Measurements from ENCODE around the gene PTGES3L. TPM values are rescaled to one million over a fixed set of nuclear protein-coding genes. Genes with fewer than 3 reads are reported as not detected.
"Not testable (repeated sequence)": the region's sequence is repeated elsewhere in the genome, so short reads cannot be mapped to it uniquely, and the experiment has no call there.

PTGES3L gene
- total and polyA plus RNA-seq, 2 of the 13 experiments (the other 11 are each of a cell fraction or from before 2014, with no cell fraction given), result 1.2 to 2.9 TPM

- CTCF ChIA-PET (ENCODE audit: low intra/inter-chr PET ratio, low total read pairs), result not testable (repeated sequence)
These were observed 56.4 kb downstream of the PTGES3L start for GRCh38 chr17:42923472-42923871.

More at GRCh38 chr17:42923472-42923871, 56.4 kb downstream of the PTGES3L start:
- H4K20me1 ChIP-seq (ENCODE audit: insufficient read depth, low read length); H3K4me3 ChIP-seq (replicated peaks in 1 of 3; ENCODE audit: insufficient read depth in 1 of 3, low read depth in 2 of 3, low read length in 3 of 3); H3K27me3 ChIP-seq (ENCODE audit: control insufficient read depth in 1 of 2, insufficient read depth in 2 of 2, low read length in 2 of 2); H3K9ac ChIP-seq (ENCODE audit: insufficient read depth, low read depth, low read length); BruUV-seq (replicated peaks); FAIRE-seq; DNase-seq (ENCODE audit: low spot score); H3K36me3 ChIP-seq (replicated peaks in 1 of 2; ENCODE audit: control insufficient read depth in 1 of 2, insufficient read depth in 2 of 2, low read length in 2 of 2); POLR2A ChIA-PET; ATAC-seq; H3K27ac ChIP-seq (ENCODE audit: extremely low read length, insufficient read depth, low read length); H3K4me2 ChIP-seq (ENCODE audit: low read depth, low read length); H3K9me3 ChIP-seq (ENCODE audit: low read length); in situ Hi-C loops (cut with HindIII; ENCODE audit: extremely low pct_ligation_motif_present, low pct_unique_long_range_greater_than_20kb); H3K79me2 ChIP-seq (ENCODE audit: insufficient read depth, low read length); intact Hi-C loops (cut with micrococcal nuclease; ENCODE audit: unreplicated experiment); H2AFZ ChIP-seq (ENCODE audit: low read length): not testable (repeated sequence)
- H3K4me1 ChIP-seq (ENCODE audit: insufficient read depth, low read length), result peaks cover 58% of the 10 kb centered on the region
- 72% methylated on average over 7 of the region's 7 CpGs for WGBS (ENCODE audit: low lambda C conversion rate)
- TF ChIP-seq CEBPG (CRISPR knock-in tag; IDR thresholded peaks at IDR 0.05) (peak; percentile 58), ZNF687 (CRISPR knock-in tag; IDR thresholded peaks at IDR 0.05) (peak; percentile 18; the same call in 1 of the 2 replicates), CEBPB (IDR thresholded peaks at IDR 0.05; ENCODE audit: borderline replicate concordance, low read depth, low read length) (peak; percentile 41; the same call in 1 of the 2 replicates)

Measured in HepG2 (cell line).